ES-I3 (cell line): ENCODE results near the gene PRSS50.

Experiments used
- H3K36me3 ChIP-seq: 2 replicates; pipeline ENCODE4 v1.6.1; 2013; ENCODE audit warnings: mild to moderate bottlenecking, low read length, control low read depth, moderate library complexity; ENCODE audit not compliant: insufficient read depth
- H3K4me1 ChIP-seq: 2 replicates; pipeline ENCODE4 v1.6.1; 2013; ENCODE audit warnings: mild to moderate bottlenecking, control low read depth, low read length; ENCODE audit not compliant: insufficient read depth
- H3K9ac ChIP-seq: 2 replicates; pipeline ENCODE4 v1.6.1; 2013; ENCODE audit warnings: low read depth, mild to moderate bottlenecking, low read length, moderate library complexity
- H3K9me3 ChIP-seq: 2 replicates; pipeline ENCODE4 v1.6.1; 2013; ENCODE audit warnings: mild to moderate bottlenecking, low read length, moderate library complexity; ENCODE audit not compliant: control insufficient read depth, insufficient read depth

Gene PRSS50

GRCh38 chr3:46695177-46695961 is 22.3 kb downstream of the PRSS50 start:
- H3K9ac ChIP-seq: no peak overlapping the region
- no peaks in the 10 kb centered on the region for H3K36me3 ChIP-seq
- H3K9me3 ChIP-seq: no peaks in the 10 kb centered on the region
- H3K4me1 ChIP-seq: peaks cover 9% of the 10 kb centered on the region; the same call in 1 of the 2 replicates

GRCh38 chr3:46694520-46694919 is 23.1 kb downstream of the PRSS50 start:
- H3K9ac ChIP-seq: no peak overlapping the region

GRCh38 chr3:46693892-46694226 is 23.8 kb downstream of the PRSS50 start:
- Histone ChIP-seq H3K4me1 (peaks cover 9% of the 10 kb centered on the region; the same call in 1 of the 2 replicates), H3K9me3 (no peaks in the 10 kb centered on the region), H3K36me3 (no peaks in the 10 kb centered on the region), H3K9ac (peak overlapping the region; percentile 55; the same call in 1 of the 2 replicates)

More at GRCh38 chr3:46694520-46694919, 23.1 kb downstream of the PRSS50 start:
- Histone ChIP-seq H3K4me1 (peaks cover 9% of the 10 kb centered on the region; the same call in 1 of the 2 replicates), H3K36me3 (no peaks in the 10 kb centered on the region), H3K9me3 (no peaks in the 10 kb centered on the region)

- Histone ChIP-seq H3K9ac (peak within 1 kb of the TSS; percentile 85), H3K36me3 (no peaks in the 10 kb centered on the region), H3K4me1 (peaks cover 9% of the 10 kb centered on the region; the same call in 1 of the 2 replicates)
Measured at GRCh38 chr3:46693038-46693891, 24.4 kb downstream of the PRSS50 start, which contains the start of gene ALS2CL. Gene ALS2CL, minus strand, starts transcription at chr3:46693679. Its CDS starts 4,239 bp downstream, at chr3:46689440.

GRCh38 chr3:46692566-46692990 is 25.1 kb downstream of the PRSS50 start:
- H3K36me3 ChIP-seq: no peaks in the 10 kb centered on the region
- H3K4me1 ChIP-seq: peaks cover 9% of the 10 kb centered on the region; the same call in 1 of the 2 replicates
- peak overlapping the region; percentile 85 for H3K9ac ChIP-seq
- H3K9me3 ChIP-seq: no peaks in the 10 kb centered on the region

More at GRCh38 chr3:46693038-46693891, 24.4 kb downstream of the PRSS50 start, which contains the start of gene ALS2CL:
- no peaks in the 10 kb centered on the region for H3K9me3 ChIP-seq

- Histone ChIP-seq H3K4me1 (peaks cover 9% of the 10 kb centered on the region; the same call in 1 of the 2 replicates), H3K9ac (no peak overlapping the region), H3K36me3 (no peaks in the 10 kb centered on the region), H3K9me3 (no peaks in the 10 kb centered on the region)
Measured at GRCh38 chr3:46690798-46691197, 26.9 kb downstream of the PRSS50 start.

GRCh38 chr3:46685446-46685845 is 32.2 kb downstream of the PRSS50 start:
- Histone ChIP-seq H3K36me3 (no peaks in the 10 kb centered on the region), H3K9me3 (no peaks in the 10 kb centered on the region), H3K4me1 (no peaks in the 10 kb centered on the region), H3K9ac (no peak overlapping the region)

GRCh38 chr3:46684891-46685290 is 32.8 kb downstream of the PRSS50 start:
- no peaks in the 10 kb centered on the region for H3K9me3 ChIP-seq
- H3K4me1 ChIP-seq: no peaks in the 10 kb centered on the region
- no peaks in the 10 kb centered on the region for H3K36me3 ChIP-seq
- H3K9ac ChIP-seq: no peak overlapping the region

GRCh38 chr3:46682974-46683373 is 34.7 kb downstream of the PRSS50 start:
- no peak overlapping the region for H3K9ac ChIP-seq

GRCh38 chr3:46681856-46682540 is 35.7 kb downstream of the PRSS50 start:
- peaks cover 3% of the 10 kb centered on the region; the same call in 1 of the 2 replicates for H3K4me1 ChIP-seq
- no peaks in the 10 kb centered on the region for H3K9me3 ChIP-seq
- no peak overlapping the region for H3K9ac ChIP-seq
- H3K36me3 ChIP-seq: no peaks in the 10 kb centered on the region

More at GRCh38 chr3:46682974-46683373, 34.7 kb downstream of the PRSS50 start:
- no peaks in the 10 kb centered on the region for H3K36me3 ChIP-seq
- no peaks in the 10 kb centered on the region for H3K9me3 ChIP-seq
- H3K4me1 ChIP-seq: no peaks in the 10 kb centered on the region

- H3K9me3 ChIP-seq: no peaks in the 10 kb centered on the region
- no peak overlapping the region for H3K9ac ChIP-seq
- no peaks in the 10 kb centered on the region for H3K36me3 ChIP-seq
- peaks cover 5% of the 10 kb centered on the region; the same call in 1 of the 2 replicates for H3K4me1 ChIP-seq
Measured at GRCh38 chr3:46681387-46681786, 36.3 kb downstream of the PRSS50 start.

GRCh38 chr3:46680298-46680826 is 37.3 kb downstream of the PRSS50 start:
- Histone ChIP-seq H3K36me3 (no peaks in the 10 kb centered on the region), H3K9ac (no peak overlapping the region), H3K4me1 (peaks cover 5% of the 10 kb centered on the region; the same call in 1 of the 2 replicates), H3K9me3 (no peaks in the 10 kb centered on the region)

- Histone ChIP-seq H3K9ac (no peak overlapping the region), H3K36me3 (no peaks in the 10 kb centered on the region), H3K4me1 (peaks cover 5% of the 10 kb centered on the region; the same call in 1 of the 2 replicates), H3K9me3 (no peaks in the 10 kb centered on the region)
Measured at GRCh38 chr3:46679681-46680080, 38.0 kb downstream of the PRSS50 start.

GRCh38 chr3:46678280-46678679 is 39.4 kb downstream of the PRSS50 start:
- H3K9ac ChIP-seq: no peak overlapping the region
- H3K4me1 ChIP-seq: peaks cover 5% of the 10 kb centered on the region; the same call in 1 of the 2 replicates
- H3K9me3 ChIP-seq: no peaks in the 10 kb centered on the region
- no peaks in the 10 kb centered on the region for H3K36me3 ChIP-seq
